GM10266 (cell line): ENCODE measurements around the gene COL5A2.

Experiments used
- DNase-seq: peaks from one replicate; pipeline ENCODE4 v3.0.0; 2012; ENCODE audit errors: extremely low spot score
- CTCF ChIP-seq: IDR thresholded peaks from 2 replicates; pipeline ENCODE4 v1.5.1; 2012; ENCODE audit warnings: mild to moderate bottlenecking, low read depth; ENCODE audit not compliant: control insufficient read depth, insufficient read depth; ENCODE audit errors: missing control alignments

COL5A2 gene

GRCh38 chr2:189022053-189022481 is 157.5 kb downstream of the COL5A2 start:
- TF ChIP-seq CTCF = no peak
- DNase-seq = no peak

DNA sequence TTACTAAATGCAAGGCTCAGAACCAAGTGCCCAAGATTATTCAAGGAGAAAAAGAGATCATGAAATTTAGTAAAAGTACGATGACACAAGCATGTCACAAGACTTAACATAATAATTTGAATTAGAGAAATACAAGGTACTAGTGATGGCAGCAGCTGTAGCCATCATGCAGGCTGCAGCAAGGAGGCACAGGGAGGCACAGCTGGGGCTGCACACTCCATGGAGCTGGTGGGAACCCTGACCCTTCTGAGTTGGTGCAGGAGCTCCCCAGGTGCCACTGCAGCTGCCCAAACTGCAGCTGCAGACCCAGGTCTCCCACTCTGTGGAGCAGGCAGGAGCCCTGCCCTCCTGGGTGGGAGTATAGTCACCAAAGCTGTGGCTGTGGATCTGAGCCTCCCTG is 159.4 kb downstream of the COL5A2 start:
- TF ChIP-seq CTCF = no peak
- DNase-seq = no peak

DNA sequence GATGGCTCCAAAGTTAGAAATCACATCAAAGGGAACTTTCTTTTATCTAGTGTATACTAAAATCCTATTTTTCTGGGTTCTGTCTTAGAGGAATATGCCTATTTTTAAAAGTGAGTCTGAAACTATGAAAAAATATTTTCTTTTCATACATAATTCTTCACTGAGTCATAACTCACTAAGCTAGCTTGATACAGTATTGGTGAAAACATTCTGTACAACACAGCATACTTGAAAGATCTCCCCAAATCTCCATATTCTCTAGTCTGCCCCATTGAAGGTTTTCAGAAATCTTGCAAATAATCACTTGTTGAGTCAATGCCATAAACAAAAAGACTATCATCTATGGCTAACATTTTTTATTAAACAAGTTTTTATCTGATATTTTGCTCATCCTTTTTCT is 160.9 kb downstream of the COL5A2 start:
- DNase-seq = no peak
- TF ChIP-seq CTCF = no peak

GRCh38 chr2:189016311-189016861 is 163.2 kb downstream of the COL5A2 start:
- DNase-seq = no peak
- TF ChIP-seq CTCF = no peak

- DNase-seq = no peak
Measured at GRCh38 chr2:189015359-189015758, 164.2 kb downstream of the COL5A2 start.

GRCh38 chr2:189014449-189015138 is 165.0 kb downstream of the COL5A2 start:
- TF ChIP-seq CTCF = no peak
- no peak for DNase-seq

More at GRCh38 chr2:189015359-189015758, 164.2 kb downstream of the COL5A2 start:
- TF ChIP-seq CTCF = no peak

GRCh38 chr2:189013671-189014448 is 165.7 kb downstream of the COL5A2 start:
- no peak for DNase-seq

More at GRCh38 chr2:189013671-189014448, 165.7 kb downstream of the COL5A2 start:
- TF ChIP-seq CTCF = no peak
